ENCODE data around the gene RNF113B. TPM values are rescaled to one million over a fixed set of nuclear protein-coding genes. Genes with fewer than 3 reads are reported as not detected.

The RNF113B gene
- total and polyA plus RNA-seq, 5 donors, result not detected

GRCh38 chr13:98134901-98135300 lies 42.2 kb downstream of the RNF113B start:
- Histone ChIP-seq H3K4me1 (ENCODE audit: control insufficient read depth, insufficient read depth, low read length) (no peaks in the 10 kb centered on the region), H3K4me3 (ENCODE audit: low read length) (no peak overlapping the region), H3K27me3 (ENCODE audit: control insufficient read depth, insufficient read depth) (no peaks in the 10 kb centered on the region), H3K9me3 (ENCODE audit: control insufficient read depth, low read length) (no peaks in the 10 kb centered on the region), H3K27ac (ENCODE audit: low read length) (no peak overlapping the region)
- intact Hi-C loops (cut with DNase I), result no loop called here
- ATAC-seq (no peak), DNase-seq (no peak)
- 99% methylated on average over 1 of the region's 1 CpG for WGBS

GRCh38 chr13:98133946-98134345 lies 43.1 kb downstream of the RNF113B start:
- WGBS, result 64% methylated on average over 3 of the region's 3 CpGs
- DNase-seq (no peak), ATAC-seq (no peak)
- Histone ChIP-seq H3K9me3 (ENCODE audit: control insufficient read depth, low read length) (no peaks in the 10 kb centered on the region), H3K27me3 (ENCODE audit: control insufficient read depth, insufficient read depth) (no peaks in the 10 kb centered on the region), H3K27ac (ENCODE audit: low read length) (no peak overlapping the region), H3K4me3 (ENCODE audit: low read length) (no peak overlapping the region), H3K4me1 (ENCODE audit: control insufficient read depth, insufficient read depth, low read length) (no peaks in the 10 kb centered on the region)
- intact Hi-C loops (cut with DNase I), result no loop called here

GRCh38 chr13:98129059-98129746 lies 47.9 kb downstream of the RNF113B start:
- no peaks in the 10 kb centered on the region for H3K27me3 ChIP-seq (ENCODE audit: control insufficient read depth, insufficient read depth)
- no peak overlapping the region for H3K4me3 ChIP-seq (ENCODE audit: low read length)
- no peaks in the 10 kb centered on the region for H3K9me3 ChIP-seq (ENCODE audit: control insufficient read depth, low read length)
- intact Hi-C loops (cut with DNase I), result no loop called here
- DNase-seq (no peak), ATAC-seq (no peak)
- WGBS, result 92% methylated on average over 5 of the region's 5 CpGs
- H3K27ac ChIP-seq (ENCODE audit: low read length), result no peak overlapping the region
- no peaks in the 10 kb centered on the region for H3K4me1 ChIP-seq (ENCODE audit: control insufficient read depth, insufficient read depth, low read length)

Small RNA genes lying within 50 kb of the gene (microRNA-seq; reads per million reads assigned to microRNA genes)
- gene MIR3170, result 0 reads per million in 2 donors

Other genes starting within 250 kb of the RNF113B start
- 100 to 1,000 TPM in 1 of 4 donors, 10 to 100 TPM in 3; 95.4 to 103 (median 98.3) TPM for gene IPO5, start 223.6 kb downstream of the RNF113B start, total RNA-seq
- gene IPO5, start 223.6 kb downstream of the RNF113B start, polyA plus RNA-seq, result 25.8 TPM
- gene FARP1, start 34.2 kb downstream of the RNF113B start, total RNA-seq, result 10 to 100 TPM; 18.2 to 27.6 (median 23.6) TPM
- 8.3 TPM for gene FARP1, start 34.2 kb downstream of the RNF113B start, polyA plus RNA-seq